GM12872 (cell line): ENCODE results near the gene SH2B3.

ENCODE experiments used
- CTCF ChIP-seq: IDR thresholded peaks from 3 replicates; pipeline ENCODE4 v1.5.1; 2011; ENCODE audit warnings: low read depth, mild to moderate bottlenecking, low read length, moderate library complexity; ENCODE audit not compliant: insufficient read depth

Gene SH2B3

GRCh38 chr12:111442301-111443045, 36.8 kb downstream of the SH2B3 start:
- TF ChIP-seq CTCF: no peak

DNA sequence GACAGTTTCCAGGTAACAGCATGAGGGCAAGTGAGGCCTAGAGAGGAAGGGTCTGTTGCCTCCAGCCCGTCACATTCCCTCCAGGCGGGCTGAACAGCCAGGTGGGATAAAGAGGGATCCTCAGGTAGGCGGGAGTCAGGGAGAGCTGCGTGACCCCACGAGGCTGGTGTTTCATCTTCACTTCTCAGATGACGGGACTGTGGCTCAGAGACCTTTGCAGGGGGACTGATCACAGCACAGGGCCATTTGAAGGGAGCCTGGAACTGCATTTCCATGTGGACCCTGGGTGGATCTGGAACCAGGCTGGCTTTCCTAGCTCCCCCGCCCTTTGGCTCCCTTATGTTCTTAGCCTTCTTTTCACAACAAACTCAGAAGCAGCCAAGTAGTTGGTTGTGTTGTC, 37.4 kb downstream of the SH2B3 start:
- TF ChIP-seq CTCF: no peak

DNA sequence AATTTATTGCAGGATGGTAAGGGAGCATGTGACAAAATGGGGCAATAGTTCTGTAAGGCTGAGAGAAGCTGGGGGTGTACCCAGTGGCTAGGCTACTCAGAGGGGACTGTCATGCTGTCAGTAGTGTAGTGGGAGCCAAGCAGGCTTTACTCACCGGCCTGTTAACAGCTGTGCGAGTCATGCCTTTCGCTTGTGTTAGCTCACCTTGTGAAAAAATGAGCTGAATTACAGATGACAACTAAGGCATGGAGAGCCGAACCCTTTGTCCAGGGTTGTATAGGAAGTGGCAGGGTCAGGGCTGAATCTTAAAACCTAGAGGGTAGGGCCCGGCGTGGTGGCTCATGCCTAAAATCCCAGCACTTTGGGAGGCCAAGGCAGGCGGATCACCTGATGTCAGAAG, 37.9 kb downstream of the SH2B3 start:
- TF ChIP-seq CTCF: no peak

DNA sequence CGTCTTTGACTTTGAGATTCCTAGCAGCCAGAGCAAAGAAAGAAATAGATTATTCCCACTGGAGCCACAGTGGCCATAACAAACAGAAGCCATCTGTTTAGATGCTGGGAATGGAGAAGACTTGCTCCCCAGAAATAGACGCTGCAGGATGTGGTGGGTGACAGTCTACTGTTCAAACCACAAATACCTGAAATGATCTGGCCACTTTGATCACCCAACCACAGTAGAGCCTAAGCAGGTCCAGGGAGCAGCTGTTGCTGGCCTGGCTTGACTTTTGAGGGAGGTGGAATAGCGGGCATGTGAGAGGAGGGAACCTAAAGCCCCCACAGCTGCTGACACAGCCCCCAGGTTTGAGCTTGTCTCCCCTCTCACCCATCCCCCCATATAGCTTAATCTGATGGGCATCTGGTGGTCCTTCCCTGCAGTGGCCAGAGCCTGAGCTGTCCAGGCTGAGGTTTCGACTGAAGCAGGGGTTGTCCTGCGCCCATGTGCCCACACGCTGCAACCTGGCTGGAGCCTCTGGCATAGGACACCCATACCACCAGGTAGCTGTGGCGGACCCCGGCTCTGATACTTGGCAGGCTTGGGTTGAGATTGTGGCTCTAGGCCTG, 38.7 kb downstream of the SH2B3 start:
- TF ChIP-seq CTCF: no peak

DNA sequence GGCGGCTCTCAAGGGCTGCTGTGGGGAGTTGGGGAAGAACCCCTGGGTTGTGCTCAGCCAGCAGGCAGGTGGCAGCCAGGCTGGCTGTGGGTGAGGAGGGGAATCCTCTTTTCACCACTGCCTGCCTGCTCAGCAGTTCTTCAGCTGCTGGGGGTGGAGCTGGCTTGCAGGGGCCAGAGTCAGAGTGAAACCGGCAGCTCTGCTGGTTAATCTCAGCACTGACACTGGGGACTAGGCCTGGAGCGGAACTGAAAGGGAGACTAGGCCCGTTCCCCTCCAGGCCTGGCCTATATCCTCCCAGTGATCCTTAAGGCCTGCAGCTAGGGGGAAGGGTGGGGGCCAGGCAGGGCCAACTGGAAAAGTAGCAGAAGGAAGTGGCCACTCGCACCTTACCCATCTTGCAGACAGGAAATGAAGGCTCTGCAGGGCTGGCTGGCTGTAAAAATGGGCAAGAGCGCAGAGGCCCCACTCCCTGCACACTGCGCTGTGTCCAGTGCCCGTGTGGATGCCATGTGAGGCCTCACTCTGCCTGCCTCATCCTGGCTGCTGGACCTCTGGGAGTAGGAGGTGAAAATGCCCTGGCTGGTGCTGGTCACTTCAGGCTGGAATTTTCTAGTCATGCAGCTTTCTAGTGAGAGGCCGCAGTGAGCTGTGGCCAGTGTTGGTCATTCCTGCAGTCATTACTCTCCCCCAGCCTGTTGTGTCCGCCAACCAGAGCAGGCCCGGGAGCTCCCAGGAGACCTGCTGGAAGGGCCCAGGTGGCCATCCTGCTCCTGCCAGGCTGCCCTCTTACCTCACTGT, 39.4 kb downstream of the SH2B3 start:
- TF ChIP-seq CTCF: peak; percentile 14; the same call in 1 of the 3 replicates

DNA sequence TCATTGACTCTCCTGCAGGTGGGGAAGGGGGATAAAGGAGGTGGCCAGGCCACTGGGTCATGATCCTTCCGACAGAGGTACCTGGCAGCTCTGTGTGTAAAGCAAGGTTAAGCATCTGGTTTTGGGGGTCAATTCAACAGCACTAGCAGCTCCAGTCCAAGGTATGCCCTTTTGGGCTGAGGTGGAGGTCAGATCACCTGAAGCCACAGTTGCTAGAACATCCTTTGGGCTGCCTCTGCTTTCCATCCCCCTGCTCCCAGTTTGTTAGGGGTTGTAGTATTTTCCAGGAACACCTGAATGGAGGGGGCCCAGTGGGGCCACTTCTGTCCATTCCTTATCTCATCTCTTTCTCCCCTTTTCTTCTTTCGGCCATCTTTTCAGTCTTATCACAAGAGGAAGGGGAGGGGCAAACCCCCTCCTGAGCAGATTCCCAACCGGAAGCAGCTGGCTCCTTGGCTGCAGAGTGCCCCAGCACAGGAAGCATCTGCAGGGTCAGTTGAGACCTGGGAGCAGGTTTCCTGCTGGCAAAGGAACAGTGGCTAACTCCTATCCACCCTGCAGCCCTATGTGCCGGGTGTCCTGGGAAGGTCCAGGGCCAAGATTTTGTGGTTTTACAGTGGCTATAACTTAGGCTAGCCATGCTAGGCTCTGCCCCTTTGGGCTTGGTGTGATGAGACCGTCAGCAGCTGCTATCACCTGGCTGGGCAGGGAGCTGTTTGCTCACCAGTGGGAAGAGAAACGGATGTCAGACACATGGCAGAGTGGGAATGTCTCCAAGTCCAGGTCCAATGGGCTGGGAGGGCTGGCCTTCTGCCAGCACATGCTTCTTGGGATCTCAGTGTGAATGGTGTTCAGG, 40.2 kb downstream of the SH2B3 start:
- TF ChIP-seq CTCF: no peak
